Hepatocyte (in vitro differentiated cells): ENCODE data around the gene RNASEL.

Experiments
- CTCF ChIP-seq: fragments of 200-600 bp; sonication (generic); IDR thresholded peaks from 2 replicates; pipeline ENCODE4 v1.5.1; 2016; ENCODE audit warnings: antibody characterized with exemption, mild to moderate bottlenecking; ENCODE audit not compliant: poor library complexity
- EZH2 ChIP-seq: fragments of 200-600 bp; sonication (generic); IDR thresholded peaks from 2 replicates; pipeline ENCODE4 v1.6.1; 2016; ENCODE audit warnings: antibody characterized with exemption, mild to moderate bottlenecking, borderline replicate concordance
- EZH2phosphoT487 ChIP-seq: fragments of 200-600 bp; sonication (generic); IDR thresholded peaks from one replicate; pipeline ENCODE4 v1.6.1; 2018; ENCODE audit warnings: antibody characterized with exemption, mild to moderate bottlenecking, low read depth, moderate library complexity; ENCODE audit not compliant: unreplicated experiment, severe bottlenecking

GRCh38 chr1:182555493-182555892 lies 33.6 kb downstream of the RNASEL start:
- no peak for TF ChIP-seq CTCF
- TF ChIP-seq EZH2, result no peak
- no peak for TF ChIP-seq EZH2phosphoT487
